Thyroid gland (tissue), 4 donors: Measurements from ENCODE around the gene HECW1. TPM values are rescaled to one million over a fixed set of nuclear protein-coding genes. Genes with fewer than 3 reads are reported as not detected.

Source experiments
- DNase-seq, 2 donors: peaks; one replicate each; pipeline ENCODE4 v3.0.0-alpha.2; 2019
- H3K27ac ChIP-seq, 3 donors: fragments of 200-600 bp; sonication (generic); 1 replicate in 2 of 3; 2 replicates in 1 of 3; pipeline ENCODE4 v1.5.1; 2016 to 2019; ENCODE audit warnings: mild to moderate bottlenecking in 1 of 3, moderate library complexity in 1 of 3
- H3K27me3 ChIP-seq: fragments of 200-600 bp; sonication (generic); one replicate; pipeline ENCODE4 v1.5.1; 2019
- H3K36me3 ChIP-seq, 2 donors: fragments of 200-600 bp; sonication (generic); one replicate each; pipeline ENCODE4 v1.5.1; 2016 to 2019
- H3K4me1 ChIP-seq, 2 donors: fragments of 200-600 bp; sonication (generic); one replicate each; pipeline ENCODE4 v1.5.1; 2017 to 2019
- H3K4me3 ChIP-seq, 3 donors: fragments of 200-600 bp; sonication (generic); replicated peaks in 1 of 3; 1 replicate in 2 of 3; 2 replicates in 1 of 3; pipeline ENCODE4 v1.5.1; 2016; ENCODE audit warnings: mild to moderate bottlenecking in 1 of 3
- H3K9me3 ChIP-seq: fragments of 200-600 bp; sonication (generic); one replicate; pipeline ENCODE4 v1.5.1; 2017
- CTCF ChIP-seq, 6 experiments: fragments of 200-600 bp in 3 of 6; fragments of 450-650 bp in 3 of 6; sonication (generic) in 3 of 6; IDR thresholded peaks; one replicate each; pipeline ENCODE4 v1.5.1; 2016 to 2019; ENCODE audit warnings: antibody characterized with exemption in 6 of 6, mild to moderate bottlenecking in 2 of 6, inconsistent platforms in 1 of 6, moderate library complexity in 1 of 6
- POLR2A ChIP-seq, 2 donors: fragments of 450-650 bp; IDR thresholded peaks; one replicate each; pipeline ENCODE4 v1.6.1; 2017; ENCODE audit warnings: antibody characterized with exemption in 2 of 2, mild to moderate bottlenecking in 2 of 2, moderate library complexity in 1 of 2
- WGBS, 2 donors: methylation state at CpG; one replicate each; pipeline ENCODE4 v1.1.5; 2017; 5-methylcytosine and 5-hydroxymethylcytosine counted together
- intact Hi-C: fragments of 100-400 bp; cut with DNase I; formaldehyde crosslinking; loops from one replicate; pipeline ENCODE4 v1.15.1; 2023
- total RNA-seq, 4 donors: library from RNA; depleted of rRNA; stranded (reverse); fragments of >200 nt; gene quantifications; one replicate each; pipeline ENCODE4 v1.2.3, GENCODE V29; 2016

HECW1 gene
- total RNA-seq, 4 donors from 2014 or later, result 0.67 to 4.7 (median 2.3) TPM

GRCh38 chr7:43372676-43373355 is 260.4 kb downstream of the HECW1 start:
- Histone ChIP-seq H3K36me3 (no peaks in the 10 kb centered on the region), H3K9me3 (no peaks in the 10 kb centered on the region), H3K27me3 (no peaks in the 10 kb centered on the region), H3K4me1 (no peaks in the 10 kb centered on the region), H3K27ac (no peak overlapping the region), H3K4me3 (no peak overlapping the region)
- 30 to 34% methylated on average over 6 of the region's 6 CpGs for WGBS, 2 donors
- DNase-seq, result no peak
- no peak for TF ChIP-seq POLR2A (IDR thresholded peaks at IDR 0.05)
- no peak for TF ChIP-seq CTCF (IDR thresholded peaks at IDR 0.05)
- intact Hi-C loops, result no loop called here

- intact Hi-C loops, result no loop called here
- Histone ChIP-seq H3K27ac (no peak overlapping the region), H3K4me1 (no peaks in the 10 kb centered on the region), H3K9me3 (no peaks in the 10 kb centered on the region), H3K27me3 (no peaks in the 10 kb centered on the region), H3K36me3 (no peaks in the 10 kb centered on the region), H3K4me3 (no peak overlapping the region)
- WGBS, 2 donors, result 66 to 71% methylated on average over 4 of the region's 4 CpGs
- TF ChIP-seq POLR2A (IDR thresholded peaks at IDR 0.05) (no peak), CTCF (IDR thresholded peaks at IDR 0.05) (no peak)
- DNase-seq, result no peak
These were observed 264.9 kb downstream of the HECW1 start for GRCh38 chr7:43377196-43377960.

- intact Hi-C loops, result no loop called here
These were observed 266.8 kb downstream of the HECW1 start for GRCh38 chr7:43379210-43379609.

GRCh38 chr7:43384616-43385308 is 272.3 kb downstream of the HECW1 start:
- H3K4me3 ChIP-seq, result no peak overlapping the region
- no peaks in the 10 kb centered on the region for H3K36me3 ChIP-seq
- intact Hi-C loops, result no loop called here
- WGBS, 2 donors, result 66 to 76% methylated on average over 8 of the region's 8 CpGs
- H3K27me3 ChIP-seq, result no peaks in the 10 kb centered on the region
- DNase-seq, result no peak
- no peaks in the 10 kb centered on the region for H3K4me1 ChIP-seq
- H3K27ac ChIP-seq, result no peak overlapping the region
- TF ChIP-seq POLR2A (IDR thresholded peaks at IDR 0.05), result no peak
- TF ChIP-seq CTCF (IDR thresholded peaks at IDR 0.05), result no peak
- no peaks in the 10 kb centered on the region for H3K9me3 ChIP-seq

More at GRCh38 chr7:43379210-43379609, 266.8 kb downstream of the HECW1 start:
- Histone ChIP-seq H3K9me3 (no peaks in the 10 kb centered on the region), H3K36me3 (no peaks in the 10 kb centered on the region), H3K4me3 (no peak overlapping the region), H3K27ac (no peak overlapping the region), H3K27me3 (no peaks in the 10 kb centered on the region), H3K4me1 (no peaks in the 10 kb centered on the region)
- no peak for TF ChIP-seq CTCF (IDR thresholded peaks at IDR 0.05)
- no peak for DNase-seq
- WGBS, 2 donors, result 69 to 77% methylated on average over 2 of the region's 2 CpGs

GRCh38 chr7:43385309-43385680 is 272.8 kb downstream of the HECW1 start:
- no peaks in the 10 kb centered on the region for H3K36me3 ChIP-seq
- H3K4me3 ChIP-seq, result no peak overlapping the region
- H3K4me1 ChIP-seq, result no peaks in the 10 kb centered on the region
- H3K27me3 ChIP-seq, result no peaks in the 10 kb centered on the region
- no peaks in the 10 kb centered on the region for H3K9me3 ChIP-seq
- 62 to 69% methylated on average over 2 of the region's 2 CpGs for WGBS, 2 donors
- no peak for DNase-seq
- intact Hi-C loops, result no loop called here
- TF ChIP-seq CTCF (IDR thresholded peaks at IDR 0.05) (no peak), POLR2A (IDR thresholded peaks at IDR 0.05) (no peak)
- H3K27ac ChIP-seq, result no peak overlapping the region
